CD8-positive, alpha-beta memory T cell (primary cell): ENCODE data around the gene CUX1. TPM values are rescaled to one million over a fixed set of nuclear protein-coding genes. Genes with fewer than 3 reads are reported as not detected.

Experiments used
- CTCF ChIA-PET: fragments of 350-600 bp; sonication (Branson Sonifier 250); formaldehyde crosslinking; loops from one replicate; lab custom pipeline; 2021; ENCODE audit warnings: antibody characterized with exemption; lab: Charles Lee
- POLR2A ChIA-PET: fragments of 350-600 bp; sonication (Branson Sonifier 250); formaldehyde crosslinking; loops from one replicate; lab custom pipeline; 2021; ENCODE audit warnings: antibody characterized with exemption; lab: Charles Lee
- DNase-seq, 5 donors: peaks; one replicate each; pipeline versions ENCODE4 v3.0.0 to v3.0.0-alpha.2; 2020 to 2022; ENCODE audit warnings: mixed read lengths in 1 of 5
- H3K27ac ChIP-seq: one replicate; pipeline ENCODE4 v1.7.0; 2013; ENCODE audit warnings: low read depth, mild to moderate bottlenecking, low read length, moderate library complexity
- H3K27me3 ChIP-seq: 2 replicates; pipeline ENCODE4 v1.7.0; 2013; ENCODE audit warnings: low read length, mild to moderate bottlenecking; ENCODE audit not compliant: insufficient read depth, poor library complexity, severe bottlenecking
- H3K36me3 ChIP-seq: 2 replicates; pipeline ENCODE4 v1.7.0; 2013; ENCODE audit warnings: mild to moderate bottlenecking, low read length, moderate library complexity; ENCODE audit not compliant: insufficient read depth
- H3K4me1 ChIP-seq: 2 replicates; pipeline ENCODE4 v1.7.0; 2013; ENCODE audit warnings: mild to moderate bottlenecking, low read length, moderate library complexity; ENCODE audit not compliant: insufficient read depth
- H3K4me3 ChIP-seq: 2 replicates; pipeline ENCODE4 v1.7.0; 2013; ENCODE audit warnings: mild to moderate bottlenecking, low read length
- H3K9me3 ChIP-seq: 2 replicates; pipeline ENCODE4 v1.7.0; 2013; ENCODE audit warnings: mild to moderate bottlenecking, low read length
- H3K27ac Mint-ChIP-seq, 8 donors: one replicate each; pipeline ENCODE4 v1.8.0; 2020 to 2021; ENCODE audit warnings: mixed read lengths in 8 of 8, mild to moderate bottlenecking in 6 of 8, inconsistent platforms in 3 of 8, moderate library complexity in 3 of 8
- H3K27me3 Mint-ChIP-seq, 2 donors: one replicate each; pipeline ENCODE4 v1.8.0; 2020 to 2021; ENCODE audit warnings: mixed read lengths in 2 of 2, mild to moderate bottlenecking in 1 of 2, moderate library complexity in 1 of 2
- H3K36me3 Mint-ChIP-seq, 3 donors: one replicate each; pipeline ENCODE4 v1.8.0; 2020 to 2021; ENCODE audit warnings: mixed read lengths in 3 of 3, inconsistent platforms in 1 of 3, mild to moderate bottlenecking in 1 of 3
- H3K4me1 Mint-ChIP-seq, 3 donors: one replicate each; pipeline ENCODE4 v1.8.0; 2020 to 2021; ENCODE audit warnings: mixed read lengths in 3 of 3, inconsistent platforms in 1 of 3, mild to moderate bottlenecking in 1 of 3
- H3K4me3 Mint-ChIP-seq, 7 donors: one replicate each; pipeline ENCODE4 v1.8.0; 2020 to 2021; ENCODE audit warnings: mixed read lengths in 7 of 7, mild to moderate bottlenecking in 6 of 7, moderate library complexity in 4 of 7, inconsistent platforms in 2 of 7
- H3K9me3 Mint-ChIP-seq, 5 donors: one replicate each; pipeline ENCODE4 v1.8.0; 2020 to 2022; ENCODE audit warnings: mixed read lengths in 5 of 5, mild to moderate bottlenecking in 3 of 5, moderate library complexity in 2 of 5, inconsistent platforms in 1 of 5
- polyA plus RNA-seq: library from polyadenylated mRNA; unstranded; fragments of 300-500 nt; fragmentation: Illumina TruSeq; gene quantifications from one replicate; pipeline ENCODE4 v1.2.3, GENCODE V29; 2021
- total RNA-seq, 2 experiments: library from RNA; stranded (reverse); gene quantifications; one replicate each; pipeline ENCODE4 v1.2.3, GENCODE V29; 2021

CUX1 gene
- total and polyA plus RNA-seq, 3 experiments from 2014 or later: 23.2 to 26.4 (median 23.6) TPM

DNA sequence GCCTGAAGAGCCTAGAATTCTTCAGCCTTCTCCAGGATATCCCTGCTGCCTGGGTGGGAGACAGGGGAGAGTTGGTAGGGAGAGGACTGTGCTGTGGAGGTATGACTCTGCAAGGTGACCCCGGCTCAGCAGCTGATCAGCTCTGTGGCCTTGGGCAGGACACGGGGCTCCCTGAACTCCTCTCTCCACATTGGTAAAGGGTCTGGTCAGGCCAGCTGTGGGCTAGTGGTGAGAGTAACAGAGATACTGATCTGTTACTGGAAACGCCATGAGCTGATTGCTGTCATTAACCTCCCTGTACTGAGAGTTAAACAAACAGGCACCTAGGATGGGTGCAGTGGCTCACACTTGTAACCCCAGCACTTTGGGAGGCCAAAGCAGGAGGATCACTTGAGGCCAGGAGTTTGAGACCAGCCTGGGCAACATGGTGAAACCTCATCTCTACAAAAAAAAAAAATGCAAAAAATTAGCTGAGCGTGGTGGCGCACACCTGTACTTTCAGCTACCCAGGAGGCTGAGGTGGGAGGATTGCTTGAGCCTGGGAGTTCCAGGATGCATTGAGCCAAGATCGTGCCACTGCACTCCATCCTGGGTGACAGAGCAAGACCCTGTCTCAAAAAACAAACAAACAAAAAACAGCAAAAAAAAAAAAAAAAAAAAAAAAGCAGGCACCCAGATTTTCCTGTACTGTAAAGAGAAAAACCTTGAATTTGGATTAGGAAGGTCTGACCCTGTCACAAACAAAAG lies 151.5 kb downstream of the CUX1 start:
- Mint-ChIP-seq H3K4me1 (peaks cover 0 to 2% (median 0%) of the 10 kb centered on the region in 3 donors), H3K36me3 (peaks cover 0 to 4% (median 4%) of the 10 kb centered on the region in 3 donors), H3K27ac (no peak overlapping the region), H3K27me3 (no peaks in the 10 kb centered on the region), H3K4me3 (no peak overlapping the region), H3K9me3 (no peaks in the 10 kb centered on the region)
- Histone ChIP-seq H3K4me3 (no peak overlapping the region), H3K9me3 (no peaks in the 10 kb centered on the region), H3K4me1 (no peaks in the 10 kb centered on the region), H3K27ac (no peak overlapping the region), H3K27me3 (no peaks in the 10 kb centered on the region), H3K36me3 (no peaks in the 10 kb centered on the region)
- ChIA-PET POLR2A (no interaction called here), CTCF (no interaction called here)
- no peak for DNase-seq

DNA sequence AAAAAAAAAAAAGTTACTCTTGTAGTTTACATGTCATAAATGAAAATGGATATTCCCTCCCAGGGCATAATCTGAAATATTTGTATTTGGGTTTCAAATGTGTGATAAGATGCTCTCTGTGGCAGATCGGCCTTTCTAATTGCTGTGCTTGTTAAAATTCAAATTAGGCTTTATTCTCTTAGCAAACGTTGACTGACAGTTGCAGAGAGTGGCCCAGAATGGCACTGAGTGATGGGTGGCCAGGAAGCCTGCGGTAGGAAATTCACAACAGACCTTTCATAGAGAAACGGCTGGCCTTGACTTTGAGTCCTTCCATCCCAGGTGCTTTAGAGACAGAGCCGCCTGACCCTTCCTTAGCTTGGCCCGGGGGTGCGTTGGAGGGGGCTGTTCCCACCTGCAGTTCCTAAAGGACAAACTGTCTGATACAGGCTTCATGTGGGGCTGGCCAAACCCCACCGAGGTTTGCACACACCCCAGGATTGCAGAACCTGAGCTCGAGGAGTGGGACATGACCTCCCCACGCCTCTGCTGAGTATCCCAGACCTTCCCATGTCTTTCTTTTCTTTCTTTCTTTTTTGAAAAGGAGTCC lies 152.7 kb downstream of the CUX1 start:
- Mint-ChIP-seq H3K4me3 (no peak overlapping the region), H3K27me3 (no peaks in the 10 kb centered on the region), H3K36me3 (peaks cover 0 to 4% (median 4%) of the 10 kb centered on the region in 3 donors), H3K9me3 (no peaks in the 10 kb centered on the region), H3K4me1 (peaks cover 0 to 4% (median 0%) of the 10 kb centered on the region in 3 donors), H3K27ac (peak overlapping the region in 1 of 8 donors; percentile 66)
- Histone ChIP-seq H3K36me3 (no peaks in the 10 kb centered on the region), H3K4me3 (no peak overlapping the region), H3K27ac (no peak overlapping the region), H3K27me3 (no peaks in the 10 kb centered on the region), H3K9me3 (no peaks in the 10 kb centered on the region), H3K4me1 (no peaks in the 10 kb centered on the region)
- CTCF ChIA-PET: interaction anchor here (0.9 kb wide), 1 partner anchor 16 kb away, joined by 3 read pairs; no protein-coding TSS in a partner anchor
- no peak for DNase-seq
- POLR2A ChIA-PET: no interaction called here

- no peaks in the 10 kb centered on the region for H3K9me3 Mint-ChIP-seq
- POLR2A ChIA-PET: no interaction called here
Observed at GRCh38 chr7:101970801-101971200, 153.4 kb downstream of the CUX1 start.

DNA sequence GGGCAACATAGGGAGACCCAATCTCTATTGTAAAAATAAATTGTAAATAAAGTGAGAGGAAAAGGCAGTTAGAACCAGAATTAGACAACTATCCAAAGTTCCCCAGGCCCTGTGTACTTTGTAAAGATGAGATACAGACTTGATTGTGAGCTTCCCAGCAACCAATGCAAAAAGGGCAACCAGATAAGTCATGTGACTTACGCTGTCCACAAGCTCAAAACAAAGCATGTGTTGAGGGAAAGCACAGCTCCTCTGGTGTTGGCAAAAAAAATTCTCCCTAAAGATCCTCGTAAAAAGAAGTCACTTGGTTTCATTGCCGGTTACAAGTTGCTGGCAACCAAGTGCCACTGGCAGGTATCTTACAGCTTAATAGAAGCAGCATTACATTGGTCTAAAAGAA lies 154.0 kb downstream of the CUX1 start:
- ChIA-PET CTCF (interaction anchor here (0.6 kb wide), 1 partner anchor 206 kb away, joined by 3 read pairs; no protein-coding TSS in a partner anchor), POLR2A (no interaction called here)
- Histone ChIP-seq H3K4me3 (no peak overlapping the region), H3K9me3 (no peaks in the 10 kb centered on the region), H3K27ac (no peak overlapping the region), H3K27me3 (no peaks in the 10 kb centered on the region), H3K36me3 (no peaks in the 10 kb centered on the region), H3K4me1 (no peaks in the 10 kb centered on the region)
- no peak for DNase-seq
- peaks cover 0 to 4% (median 4%) of the 10 kb centered on the region in 3 donors for H3K36me3 Mint-ChIP-seq
- no peaks in the 10 kb centered on the region for H3K27me3 Mint-ChIP-seq
- H3K9me3 Mint-ChIP-seq: no peaks in the 10 kb centered on the region
- H3K27ac Mint-ChIP-seq: no peak overlapping the region
- peaks cover 0 to 2% (median 0%) of the 10 kb centered on the region in 3 donors for H3K4me1 Mint-ChIP-seq
- no peak overlapping the region for H3K4me3 Mint-ChIP-seq

More at GRCh38 chr7:101970801-101971200, 153.4 kb downstream of the CUX1 start:
- no peaks in the 10 kb centered on the region for H3K27me3 ChIP-seq
- no peak overlapping the region for H3K27ac ChIP-seq
- H3K4me3 ChIP-seq: no peak overlapping the region
- Mint-ChIP-seq H3K27ac (no peak overlapping the region), H3K36me3 (peaks cover 0 to 4% (median 4%) of the 10 kb centered on the region in 3 donors), H3K4me3 (no peak overlapping the region), H3K4me1 (peaks cover 0 to 4% (median 0%) of the 10 kb centered on the region in 3 donors), H3K27me3 (no peaks in the 10 kb centered on the region)
- DNase-seq: no peak
- H3K36me3 ChIP-seq: no peaks in the 10 kb centered on the region
- H3K4me1 ChIP-seq: no peaks in the 10 kb centered on the region
- CTCF ChIA-PET: interaction anchor here (0.6 to 0.9 kb wide), 2 partner anchors 15 to 207 kb away, joined by 3 read pairs; no protein-coding TSS in a partner anchor
- H3K9me3 ChIP-seq: no peaks in the 10 kb centered on the region

GRCh38 chr7:101972627-101973026 lies 155.2 kb downstream of the CUX1 start:
- ChIA-PET CTCF (no interaction called here), POLR2A (no interaction called here)
- DNase-seq: no peak
- Histone ChIP-seq H3K4me1 (no peaks in the 10 kb centered on the region), H3K9me3 (no peaks in the 10 kb centered on the region), H3K36me3 (no peaks in the 10 kb centered on the region), H3K4me3 (no peak overlapping the region), H3K27ac (no peak overlapping the region), H3K27me3 (no peaks in the 10 kb centered on the region)
- H3K4me3 Mint-ChIP-seq: no peak overlapping the region
- H3K4me1 Mint-ChIP-seq: peaks cover 0 to 2% (median 0%) of the 10 kb centered on the region in 3 donors
- H3K9me3 Mint-ChIP-seq: peaks cover 0 to 1% (median 0%) of the 10 kb centered on the region in 5 donors
- peak overlapping the region in 1 of 8 donors; percentile 26 for H3K27ac Mint-ChIP-seq
- peaks cover 0 to 4% (median 3%) of the 10 kb centered on the region in 3 donors for H3K36me3 Mint-ChIP-seq
- no peaks in the 10 kb centered on the region for H3K27me3 Mint-ChIP-seq

GRCh38 chr7:101973130-101973529 lies 155.7 kb downstream of the CUX1 start:
- no peak overlapping the region for H3K27ac ChIP-seq
- ChIA-PET CTCF (no interaction called here), POLR2A (no interaction called here)
- Mint-ChIP-seq H3K9me3 (peaks cover 0 to 1% (median 0%) of the 10 kb centered on the region in 5 donors), H3K4me1 (peaks cover 0 to 2% (median 0%) of the 10 kb centered on the region in 3 donors), H3K27me3 (no peaks in the 10 kb centered on the region), H3K27ac (no peak overlapping the region), H3K4me3 (no peak overlapping the region), H3K36me3 (peaks cover 0 to 4% (median 3%) of the 10 kb centered on the region in 3 donors)
- H3K4me3 ChIP-seq: no peak overlapping the region
- DNase-seq: no peak
- H3K27me3 ChIP-seq: no peaks in the 10 kb centered on the region
- H3K4me1 ChIP-seq: no peaks in the 10 kb centered on the region
- no peaks in the 10 kb centered on the region for H3K9me3 ChIP-seq
- H3K36me3 ChIP-seq: no peaks in the 10 kb centered on the region

GRCh38 chr7:101974393-101974792 lies 157.0 kb downstream of the CUX1 start:
- H3K36me3 ChIP-seq: no peaks in the 10 kb centered on the region
- H3K27ac Mint-ChIP-seq: no peak overlapping the region
- H3K4me3 Mint-ChIP-seq: no peak overlapping the region
- no peaks in the 10 kb centered on the region for H3K27me3 Mint-ChIP-seq
- no peak overlapping the region for H3K27ac ChIP-seq
- H3K36me3 Mint-ChIP-seq: peaks cover 2 to 7% (median 4%) of the 10 kb centered on the region in 3 donors
- no peaks in the 10 kb centered on the region for H3K9me3 ChIP-seq
- no peaks in the 10 kb centered on the region for H3K4me1 ChIP-seq
- CTCF ChIA-PET: no interaction called here
- no peaks in the 10 kb centered on the region for H3K27me3 ChIP-seq
- no peak overlapping the region for H3K4me3 ChIP-seq
- POLR2A ChIA-PET: no interaction called here
- peaks cover 0 to 1% (median 0%) of the 10 kb centered on the region in 5 donors for H3K9me3 Mint-ChIP-seq
- no peak for DNase-seq
- H3K4me1 Mint-ChIP-seq: peaks cover 0 to 5% (median 2%) of the 10 kb centered on the region in 3 donors

- Histone ChIP-seq H3K27me3 (no peaks in the 10 kb centered on the region), H3K4me3 (no peak overlapping the region), H3K9me3 (no peaks in the 10 kb centered on the region), H3K36me3 (no peaks in the 10 kb centered on the region), H3K4me1 (no peaks in the 10 kb centered on the region), H3K27ac (no peak overlapping the region)
- POLR2A ChIA-PET: no interaction called here
- Mint-ChIP-seq H3K4me3 (no peak overlapping the region), H3K27ac (no peak overlapping the region), H3K27me3 (no peaks in the 10 kb centered on the region), H3K9me3 (peaks cover 0 to 1% (median 0%) of the 10 kb centered on the region in 5 donors), H3K4me1 (peaks cover 0 to 5% (median 2%) of the 10 kb centered on the region in 3 donors), H3K36me3 (peaks cover 0 to 7% (median 2%) of the 10 kb centered on the region in 3 donors)
- DNase-seq: no peak
- CTCF ChIA-PET: no interaction called here
Observed at GRCh38 chr7:101975046-101975445, 157.6 kb downstream of the CUX1 start.
